NOMO-1 treated with DMSO at 0.1 percent for 48 hours (cell line): ENCODE data around the gene ANP32A.
"Not testable (repeated sequence)": the region's sequence is repeated elsewhere in the genome, so short reads cannot be mapped to it uniquely, and the experiment has no call there.

Source experiments
- DNase-seq: peaks from one replicate; lab custom pipeline; 2025; ENCODE audit not compliant: unreplicated experiment; lab: John Stamatoyannopoulos, UW

The ANP32A gene

DNA sequence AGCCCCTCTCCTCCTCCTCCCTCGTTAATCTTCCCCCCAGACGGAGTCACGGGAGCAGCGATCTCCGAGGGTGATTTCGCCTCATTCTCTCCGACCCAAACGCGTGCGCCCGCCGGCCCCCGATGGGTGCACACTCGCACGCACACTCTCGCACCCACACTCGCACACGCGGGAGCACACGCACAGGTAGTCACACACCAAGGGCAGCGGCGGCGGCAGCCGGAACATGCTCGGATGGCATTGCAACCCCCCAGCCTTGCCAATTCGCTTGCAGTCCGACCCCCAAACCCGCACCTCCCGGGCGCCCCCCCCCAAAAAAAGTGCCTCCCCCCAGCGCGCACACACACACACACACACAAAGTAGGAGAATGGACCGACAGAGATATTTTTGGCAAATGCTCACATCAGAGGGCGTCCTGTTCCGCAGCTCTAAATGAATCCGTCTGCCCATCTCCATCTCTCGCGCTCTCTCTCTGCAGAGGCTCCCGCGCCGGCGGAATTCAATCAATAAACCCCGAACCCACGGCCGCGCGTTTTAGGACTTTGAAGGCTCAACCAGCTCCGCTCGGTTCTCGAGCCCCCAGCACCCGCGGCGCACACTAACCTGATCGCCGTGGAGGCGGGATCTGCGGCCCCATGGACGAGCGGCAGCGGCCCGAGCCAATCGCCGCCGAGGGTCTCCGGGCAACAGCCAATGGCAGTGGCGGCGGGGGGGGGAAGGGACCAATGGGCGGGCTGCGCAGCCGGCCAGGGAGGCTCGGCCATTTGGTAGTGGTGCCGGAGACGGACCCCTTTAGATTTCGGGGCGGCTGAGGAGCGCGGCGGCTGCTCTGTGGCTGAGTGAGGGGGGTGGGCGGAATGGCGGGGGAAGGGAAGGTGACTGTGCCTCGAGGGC, at the start of gene ANP32A:
ANP32A (minus strand) TSS at position 601 of the 895 bp plus-strand sequence; CDS start at position 457, 144 bp downstream.
- peak; percentile 84 for DNase-seq

- no peak for DNase-seq
Measured at GRCh38 chr15:68868296-68868695, 47.6 kb upstream of the ANP32A start.

GRCh38 chr15:68862415-68862814, 41.7 kb upstream of the ANP32A start:
- no peak for DNase-seq

GRCh38 chr15:68858666-68859065, 38.0 kb upstream of the ANP32A start:
- not testable (repeated sequence) for DNase-seq

GRCh38 chr15:68857443-68857842, 36.7 kb upstream of the ANP32A start:
- DNase-seq, result not testable (repeated sequence)

DNA sequence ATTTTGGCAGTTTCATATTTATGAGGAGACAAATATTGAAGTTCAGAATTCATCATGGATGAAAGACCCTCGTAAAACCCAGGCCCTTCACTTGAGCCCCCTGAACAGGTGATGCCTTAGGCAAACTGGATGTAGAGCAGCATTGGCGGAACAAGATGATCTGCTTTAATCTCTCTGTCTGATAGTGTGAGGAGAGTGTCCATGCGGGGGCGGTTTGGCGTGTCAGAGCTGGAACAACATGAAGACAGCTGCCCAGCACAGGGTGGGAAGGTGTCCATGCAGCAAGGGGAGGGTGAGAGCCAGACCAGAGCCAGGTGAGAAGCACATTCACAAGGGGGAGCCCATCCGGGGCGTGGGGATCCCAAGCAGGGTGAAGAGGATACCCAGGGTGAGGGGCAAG, 31.8 kb upstream of the ANP32A start:
- no peak for DNase-seq

DNA sequence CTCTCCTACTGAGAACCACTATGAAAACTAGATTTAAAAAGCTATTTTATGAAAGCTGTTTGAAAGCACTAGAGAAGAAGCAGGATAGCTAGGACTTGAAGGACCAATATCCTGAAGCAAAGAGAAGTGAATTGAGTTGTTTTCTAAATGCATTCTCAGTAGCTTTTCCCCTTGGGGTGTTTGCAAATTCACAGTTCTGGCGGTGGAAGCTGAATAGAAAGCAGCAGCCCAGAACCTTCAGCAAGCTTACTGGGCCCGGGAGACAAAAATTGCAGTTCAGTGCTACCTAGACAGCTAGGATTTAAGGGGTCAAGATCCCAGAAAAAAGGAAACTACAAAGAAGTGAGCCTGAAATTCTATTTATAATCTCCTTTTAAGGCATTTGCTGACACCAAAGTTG, 31.3 kb upstream of the ANP32A start:
- no peak for DNase-seq

DNA sequence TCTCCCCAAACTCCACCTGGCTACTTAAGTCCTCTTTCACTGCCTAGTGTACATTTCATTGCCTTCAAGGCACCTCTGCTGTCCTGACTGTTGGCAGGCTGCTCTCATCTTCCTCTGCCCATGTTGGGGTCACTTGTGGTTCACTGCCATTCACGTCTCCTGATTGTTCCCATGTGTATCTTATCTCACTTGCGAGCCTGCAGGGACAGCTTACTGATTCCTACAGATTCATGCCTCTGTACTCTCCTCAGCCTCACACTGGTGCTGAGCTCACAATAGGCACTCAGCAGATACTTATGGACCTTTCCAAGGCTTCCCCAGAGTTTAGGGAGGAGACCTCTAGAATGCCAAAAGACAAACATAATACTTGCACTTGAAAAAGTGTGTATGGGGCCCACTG, 28.8 kb upstream of the ANP32A start:
- no peak for DNase-seq

- no peak for DNase-seq
Measured at GRCh38 chr15:68846851-68847439, 26.2 kb upstream of the ANP32A start.

DNA sequence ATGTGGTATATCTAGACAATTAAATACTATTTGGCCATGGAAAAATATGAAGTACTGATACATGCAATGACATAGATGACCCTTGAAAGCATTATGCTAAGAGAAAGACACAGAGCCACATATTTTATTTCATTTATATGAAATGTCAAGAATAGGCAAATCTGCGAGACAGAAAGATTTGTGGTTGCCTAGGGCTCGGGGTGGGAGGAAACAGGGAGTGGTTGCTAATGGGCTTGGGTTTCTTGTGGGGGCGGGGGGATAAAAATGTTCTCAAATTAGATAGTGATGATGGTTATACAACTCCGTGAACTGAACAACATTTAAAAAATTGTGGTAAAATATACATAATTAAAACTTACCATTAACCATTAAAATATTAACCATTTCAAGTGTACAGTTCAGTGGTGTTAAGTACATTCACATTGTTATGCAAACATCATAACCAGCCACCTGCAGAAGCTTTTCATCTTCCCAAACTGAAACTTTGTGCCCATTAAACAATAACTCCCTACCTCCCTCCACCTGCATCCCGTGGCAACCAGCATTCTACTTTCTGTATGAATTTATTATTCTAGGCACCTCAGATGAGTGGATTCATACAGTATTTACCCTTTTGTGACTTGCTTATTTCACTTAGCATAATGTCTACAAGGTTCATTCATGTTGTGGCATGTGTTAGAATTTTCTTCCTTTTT, 24.3 kb upstream of the ANP32A start:
- no peak for DNase-seq

DNA sequence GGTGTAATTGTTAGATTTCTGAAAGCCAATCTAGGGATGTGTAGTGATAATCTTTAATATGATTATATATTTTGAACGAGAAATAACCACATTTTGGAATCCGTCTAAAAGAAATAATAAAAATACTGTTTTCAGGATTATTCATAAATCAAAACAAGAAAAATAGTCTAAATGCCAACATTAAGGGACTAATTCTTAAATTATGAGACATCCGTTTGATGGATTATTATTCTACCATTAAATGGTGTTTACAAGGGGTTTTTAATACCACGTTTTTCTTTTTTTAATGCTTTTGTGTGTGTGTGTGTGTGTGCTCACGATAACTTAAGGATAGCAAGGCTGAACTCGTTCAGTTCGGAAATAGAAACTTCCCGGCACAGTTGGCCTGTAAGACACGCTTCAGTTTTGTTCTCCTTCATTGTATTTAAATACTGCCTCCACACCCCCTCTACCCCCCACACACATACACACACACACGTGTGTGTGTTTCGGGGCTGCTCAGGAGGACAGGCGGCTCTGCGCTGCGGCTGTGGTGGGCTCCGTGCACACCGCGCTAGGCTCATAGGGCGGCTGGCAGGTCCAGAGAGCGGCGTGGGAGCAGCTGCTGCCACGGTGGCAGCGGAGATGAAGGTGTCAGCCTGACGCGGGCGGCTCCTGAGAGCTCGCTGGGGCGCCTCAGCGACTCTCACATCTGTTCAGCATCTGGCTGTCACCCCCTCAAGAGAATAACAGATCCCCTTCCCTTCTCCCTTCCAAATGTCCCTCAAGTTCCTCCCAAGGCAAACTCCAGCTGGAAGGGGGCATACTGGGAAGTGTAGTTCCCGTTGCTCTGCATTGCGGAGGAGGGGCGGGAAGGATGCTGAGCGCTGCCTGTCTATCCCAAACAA, 23.0 kb upstream of the ANP32A start:
- no peak for DNase-seq

DNA sequence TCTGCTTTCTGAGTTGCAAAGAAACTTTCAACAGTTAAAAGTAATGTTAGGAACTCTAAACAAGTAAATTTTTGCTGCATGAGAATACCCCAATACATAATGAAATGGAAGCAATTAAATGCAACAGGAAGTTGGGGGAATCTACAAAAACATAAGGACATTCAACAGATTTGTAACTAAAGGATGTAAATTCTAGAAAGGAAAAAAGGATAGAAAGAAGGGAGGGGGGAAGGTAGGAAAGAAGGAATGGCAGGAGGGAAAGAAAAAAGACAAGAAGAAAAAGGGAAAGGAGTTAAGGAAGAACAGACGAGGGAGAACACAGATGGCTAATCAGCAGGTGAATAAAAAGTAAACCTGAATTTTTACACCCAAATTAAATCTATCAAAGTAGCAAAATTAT, 22.3 kb upstream of the ANP32A start:
- DNase-seq, result no peak

DNA sequence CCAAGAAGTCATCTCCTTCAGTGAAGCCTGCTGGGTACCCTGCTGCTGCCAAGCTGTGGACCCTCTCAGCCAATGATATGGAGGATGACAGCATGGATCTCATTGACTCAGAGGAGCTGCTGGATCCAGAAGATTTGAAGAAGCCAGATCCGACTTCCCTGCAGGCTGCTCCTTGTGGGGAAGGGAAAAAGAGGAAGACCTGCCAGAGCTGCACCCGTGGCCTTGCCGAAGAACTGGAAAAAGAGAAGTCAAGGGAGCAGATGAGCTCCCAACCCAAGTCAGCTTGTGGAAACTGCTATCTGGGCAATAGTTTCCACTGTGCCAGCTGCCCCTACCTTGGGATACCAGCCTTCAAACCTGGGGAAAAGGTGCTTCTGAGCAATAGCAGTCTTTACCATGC, 13.7 kb upstream of the ANP32A start:
- peak; percentile 14 for DNase-seq

GRCh38 chr15:68833700-68834331, 13.1 kb upstream of the ANP32A start:
- no peak for DNase-seq

GRCh38 chr15:68830141-68830785, 9.6 kb upstream of the ANP32A start:
- no peak for DNase-seq

DNA sequence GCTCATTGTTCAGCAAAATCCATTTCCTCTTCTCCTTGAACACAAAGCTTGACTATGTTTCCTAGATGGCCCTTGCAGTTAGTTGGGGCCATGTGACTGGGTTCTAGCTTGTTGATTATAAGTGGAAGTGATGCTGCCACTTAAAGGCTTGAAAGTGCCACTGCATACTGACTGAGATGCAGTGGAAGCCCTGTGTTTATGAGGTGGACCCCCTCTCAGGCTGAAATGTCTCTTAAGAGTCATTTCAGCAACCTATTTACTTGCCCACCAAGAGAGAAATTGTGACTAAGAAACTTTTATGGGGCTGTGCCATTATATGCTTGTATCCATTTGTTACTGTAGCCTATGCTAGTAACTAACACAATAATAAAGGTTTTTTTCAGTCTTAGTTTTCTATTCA, 8.4 kb upstream of the ANP32A start:
- DNase-seq, result peak; percentile 9

- DNase-seq, result no peak
Measured at GRCh38 chr15:68823561-68823960, 2.9 kb upstream of the ANP32A start.

- DNase-seq, result no peak
Measured at GRCh38 chr15:68822818-68823217, 2.1 kb upstream of the ANP32A start.

GRCh38 chr15:68821841-68822381, 1.2 kb upstream of the ANP32A start:
- DNase-seq, result peak; percentile 57
